GM18868 (cell line): ENCODE data around the gene UFSP2.

ENCODE experiments used
- ATAC-seq: cut with Tn5 transposase; IDR thresholded peaks from one replicate; pipeline ENCODE4 v1.9.1; 2021; ENCODE audit warnings: mild to moderate bottlenecking, moderate library complexity; ENCODE audit not compliant: unreplicated experiment

The UFSP2 gene

GRCh38 chr4:185426960-185427688 is 1.4 kb upstream of the UFSP2 start:
- ATAC-seq: no peak

- ATAC-seq: peak; percentile 2
Observed at GRCh38 chr4:185424905-185425646, 688 bp downstream of the UFSP2 start.

GRCh38 chr4:185421366-185422124 is 4.2 kb downstream of the UFSP2 start:
- no peak for ATAC-seq

- no peak for ATAC-seq
Observed at GRCh38 chr4:185416955-185417354, 8.8 kb downstream of the UFSP2 start.

- ATAC-seq: no peak
Observed at GRCh38 chr4:185412412-185412811, 13.4 kb downstream of the UFSP2 start.

GRCh38 chr4:185411849-185412248 is 13.9 kb downstream of the UFSP2 start:
- ATAC-seq: no peak

GRCh38 chr4:185408432-185408831 is 17.3 kb downstream of the UFSP2 start:
- no peak for ATAC-seq

GRCh38 chr4:185405296-185405999 is 20.3 kb downstream of the UFSP2 start:
- peak; percentile 83 for ATAC-seq

GRCh38 chr4:185404031-185404430 is 21.7 kb downstream of the UFSP2 start:
- ATAC-seq: no peak

GRCh38 chr4:185399466-185399865 is 26.3 kb downstream of the UFSP2 start:
- ATAC-seq: no peak

- no peak for ATAC-seq
Observed at GRCh38 chr4:185398618-185399017, 27.1 kb downstream of the UFSP2 start.

- no peak for ATAC-seq
Observed at GRCh38 chr4:185396724-185397385, 28.9 kb downstream of the UFSP2 start, which contains the start of gene ANKRD37. Gene ANKRD37, plus strand, starts transcription at chr4:185396841. Its CDS starts 83 bp downstream, at chr4:185396924.

- peak; percentile 76 for ATAC-seq
Observed at GRCh38 chr4:185395956-185396723, 29.6 kb downstream of the UFSP2 start.

- no peak for ATAC-seq
Observed at GRCh38 chr4:185395238-185395955, 30.4 kb downstream of the UFSP2 start, which contains the start of gene LRP2BP. Gene LRP2BP, minus strand, starts transcription at chr4:185395924. Its CDS starts 17,738 bp downstream, at chr4:185378186.

GRCh38 chr4:185394568-185395237 is 31.1 kb downstream of the UFSP2 start:
- no peak for ATAC-seq

- ATAC-seq: no peak
Observed at GRCh38 chr4:185392156-185392555, 33.6 kb downstream of the UFSP2 start.

- no peak for ATAC-seq
Observed at GRCh38 chr4:185390941-185391340, 34.8 kb downstream of the UFSP2 start.

GRCh38 chr4:185387957-185388356 is 37.8 kb downstream of the UFSP2 start:
- no peak for ATAC-seq
